OCI-LY1 (cell line): Measurements from ENCODE around the gene POLR3A.

ENCODE experiments used
- H2AFZ ChIP-seq: fragments of 200-600 bp; sonication (generic), shearing (Covaris generic); 2 replicates; pipeline ENCODE4 v1.6.0; 2014; ENCODE audit warnings: antibody characterized with exemption, mild to moderate bottlenecking, low read length
- H3F3A ChIP-seq: fragments of 200-600 bp; sonication (generic), shearing (Covaris generic); 2 replicates; pipeline ENCODE4 v1.6.0; 2014; ENCODE audit warnings: mild to moderate bottlenecking, antibody characterized with exemption, low read length, moderate library complexity; ENCODE audit not compliant: insufficient read depth
- H3K27ac ChIP-seq: fragments of 200-600 bp; sonication (generic); 2 replicates; pipeline ENCODE4 v1.5.1; 2014; ENCODE audit warnings: low read length, mixed run types, mild to moderate bottlenecking, low read depth; ENCODE audit not compliant: poor library complexity, severe bottlenecking
- H3K27me3 ChIP-seq: fragments of 200-600 bp; sonication (generic); 2 replicates; pipeline ENCODE4 v1.6.0; 2014; ENCODE audit warnings: antibody characterized with exemption, mild to moderate bottlenecking, low read length, moderate library complexity; ENCODE audit not compliant: insufficient read depth
- H3K36me3 ChIP-seq: fragments of 200-600 bp; sonication (generic); 2 replicates; pipeline ENCODE4 v1.6.1; 2014; ENCODE audit warnings: mild to moderate bottlenecking, antibody characterized with exemption, low read length, moderate library complexity, mixed read lengths; ENCODE audit not compliant: insufficient read depth
- H3K4me1 ChIP-seq: fragments of 200-600 bp; sonication (generic); 2 replicates; pipeline ENCODE4 v1.5.1; 2014; ENCODE audit warnings: mild to moderate bottlenecking, low read length, moderate library complexity; ENCODE audit not compliant: insufficient read depth, severe bottlenecking
- H3K4me2 ChIP-seq: fragments of 200-600 bp; sonication (generic), shearing (Covaris generic); 2 replicates; pipeline ENCODE4 v1.6.1; 2014; ENCODE audit warnings: low read length
- H3K4me3 ChIP-seq: fragments of 200-600 bp; sonication (generic); 2 replicates; pipeline ENCODE4 v1.5.1; 2014; ENCODE audit warnings: low read length, low read depth, mild to moderate bottlenecking, mixed read lengths; ENCODE audit not compliant: poor library complexity, severe bottlenecking
- H3K79me2 ChIP-seq: fragments of 200-600 bp; shearing (Covaris generic); 2 replicates; pipeline ENCODE4 v1.6.1; 2016; ENCODE audit warnings: mixed run types, low read length, mixed read lengths; ENCODE audit not compliant: insufficient read depth
- H3K9ac ChIP-seq: fragments of 200-600 bp; sonication (generic), shearing (Covaris generic); 2 replicates; pipeline ENCODE4 v1.6.1; 2014; ENCODE audit warnings: mild to moderate bottlenecking, low read length, mixed read lengths
- H3K9me2 ChIP-seq: fragments of 200-600 bp; sonication (generic), shearing (Covaris generic); 2 replicates; pipeline ENCODE4 v1.6.1; 2014; ENCODE audit warnings: low read depth, mild to moderate bottlenecking, low read length, mixed read lengths
- H3K9me3 ChIP-seq: fragments of 200-600 bp; shearing (Covaris generic); 2 replicates; pipeline ENCODE4 v1.6.1; 2014; ENCODE audit warnings: low read length, mixed read lengths
- H4K20me1 ChIP-seq: fragments of 200-600 bp; sonication (generic), shearing (Covaris generic); 2 replicates; pipeline ENCODE4 v1.6.0; 2016; ENCODE audit warnings: mild to moderate bottlenecking, low read length; ENCODE audit not compliant: insufficient read depth
- EZH2 ChIP-seq: fragments of 200-600 bp; sonication (generic), shearing (Covaris generic); IDR thresholded peaks from 2 replicates; pipeline ENCODE4 v1.8.0; 2017; ENCODE audit warnings: borderline replicate concordance, mixed run types, mild to moderate bottlenecking, antibody characterized with exemption, low read length, moderate library complexity, mixed read lengths
- TF ChIP-seq, protein P1 (sequence below): fragments of 200-600 bp; sonication (generic), shearing (Covaris generic); IDR thresholded peaks from 2 replicates; pipeline ENCODE4 v1.5.1; 2017; ENCODE audit warnings: mild to moderate bottlenecking, antibody characterized with exemption, low read length, moderate library complexity, mixed read lengths

The POLR3A gene

DNA sequence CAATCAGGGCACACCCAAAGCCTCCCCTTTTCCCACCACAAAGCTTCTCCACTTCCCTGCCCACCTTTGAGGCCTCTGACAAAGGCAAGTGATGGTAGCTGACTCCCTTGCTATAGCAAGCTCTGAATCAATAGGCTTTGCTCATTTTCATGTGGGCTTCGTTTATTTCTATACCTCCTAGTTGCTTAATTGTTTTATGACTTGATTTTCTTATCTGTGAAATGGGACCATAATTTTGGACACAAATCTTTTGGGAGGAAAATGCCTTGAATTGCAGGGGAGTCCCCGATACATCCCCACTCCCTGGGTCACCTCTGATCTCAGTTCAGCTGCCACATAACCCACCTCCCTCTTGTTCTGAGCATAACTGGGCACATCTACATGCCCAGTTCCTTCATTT, 89.1 kb downstream of the POLR3A start:
- no peak overlapping the region for H2AFZ ChIP-seq

DNA sequence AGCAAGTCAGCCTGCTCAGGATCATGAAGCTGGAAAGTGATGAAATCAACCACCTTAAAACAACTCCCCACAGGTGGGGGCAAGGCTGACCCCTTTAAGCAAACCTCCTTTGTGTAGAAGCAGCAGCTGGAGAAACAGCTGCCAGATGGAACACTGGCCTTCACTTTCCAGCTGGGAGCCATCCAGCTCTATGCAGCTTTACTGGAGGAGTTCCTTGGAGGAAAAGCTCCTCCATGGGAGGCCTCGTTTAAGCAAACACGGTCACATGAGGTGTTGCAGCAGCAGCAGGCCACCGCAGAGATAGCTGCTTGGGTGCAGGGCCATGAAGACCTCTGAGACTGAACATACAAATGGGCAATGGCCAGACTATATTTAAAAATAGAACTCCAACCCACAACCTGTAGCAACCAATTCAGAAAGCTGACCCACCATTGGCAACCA, 89.7 kb downstream of the POLR3A start:
- no peak overlapping the region for H3K9ac ChIP-seq
- H3K79me2 ChIP-seq, result no peaks in the 10 kb centered on the region
- no peaks in the 10 kb centered on the region for H3K36me3 ChIP-seq
- no peak for TF ChIP-seq EZH2
- TF ChIP-seq, protein P1, sequence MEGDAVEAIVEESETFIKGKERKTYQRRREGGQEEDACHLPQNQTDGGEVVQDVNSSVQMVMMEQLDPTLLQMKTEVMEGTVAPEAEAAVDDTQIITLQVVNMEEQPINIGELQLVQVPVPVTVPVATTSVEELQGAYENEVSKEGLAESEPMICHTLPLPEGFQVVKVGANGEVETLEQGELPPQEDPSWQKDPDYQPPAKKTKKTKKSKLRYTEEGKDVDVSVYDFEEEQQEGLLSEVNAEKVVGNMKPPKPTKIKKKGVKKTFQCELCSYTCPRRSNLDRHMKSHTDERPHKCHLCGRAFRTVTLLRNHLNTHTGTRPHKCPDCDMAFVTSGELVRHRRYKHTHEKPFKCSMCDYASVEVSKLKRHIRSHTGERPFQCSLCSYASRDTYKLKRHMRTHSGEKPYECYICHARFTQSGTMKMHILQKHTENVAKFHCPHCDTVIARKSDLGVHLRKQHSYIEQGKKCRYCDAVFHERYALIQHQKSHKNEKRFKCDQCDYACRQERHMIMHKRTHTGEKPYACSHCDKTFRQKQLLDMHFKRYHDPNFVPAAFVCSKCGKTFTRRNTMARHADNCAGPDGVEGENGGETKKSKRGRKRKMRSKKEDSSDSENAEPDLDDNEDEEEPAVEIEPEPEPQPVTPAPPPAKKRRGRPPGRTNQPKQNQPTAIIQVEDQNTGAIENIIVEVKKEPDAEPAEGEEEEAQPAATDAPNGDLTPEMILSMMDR, result no peak
- no peaks in the 10 kb centered on the region for H3K9me3 ChIP-seq
- H3F3A ChIP-seq, result no peaks in the 10 kb centered on the region
- no peak overlapping the region for H3K27ac ChIP-seq
- H3K4me3 ChIP-seq, result no peak overlapping the region
- no peak overlapping the region for H3K4me2 ChIP-seq
- no peaks in the 10 kb centered on the region for H3K27me3 ChIP-seq
- no peak overlapping the region for H2AFZ ChIP-seq
- H3K9me2 ChIP-seq, result no peaks in the 10 kb centered on the region
- no peaks in the 10 kb centered on the region for H4K20me1 ChIP-seq
- H3K4me1 ChIP-seq, result no peaks in the 10 kb centered on the region

More for the DNA sequence above, 89.1 kb downstream of the POLR3A start:
- H3K4me3 ChIP-seq, result no peak overlapping the region
- no peaks in the 10 kb centered on the region for H3K4me1 ChIP-seq
- H3K9ac ChIP-seq, result no peak overlapping the region
- no peaks in the 10 kb centered on the region for H3K9me2 ChIP-seq
- H3K27ac ChIP-seq, result no peak overlapping the region
- no peaks in the 10 kb centered on the region for H3F3A ChIP-seq
- no peaks in the 10 kb centered on the region for H4K20me1 ChIP-seq
- no peak for TF ChIP-seq EZH2
- TF ChIP-seq, protein P1, result no peak
- H3K27me3 ChIP-seq, result no peaks in the 10 kb centered on the region
- no peaks in the 10 kb centered on the region for H3K36me3 ChIP-seq
- H3K79me2 ChIP-seq, result no peaks in the 10 kb centered on the region
- no peak overlapping the region for H3K4me2 ChIP-seq
- no peaks in the 10 kb centered on the region for H3K9me3 ChIP-seq

DNA sequence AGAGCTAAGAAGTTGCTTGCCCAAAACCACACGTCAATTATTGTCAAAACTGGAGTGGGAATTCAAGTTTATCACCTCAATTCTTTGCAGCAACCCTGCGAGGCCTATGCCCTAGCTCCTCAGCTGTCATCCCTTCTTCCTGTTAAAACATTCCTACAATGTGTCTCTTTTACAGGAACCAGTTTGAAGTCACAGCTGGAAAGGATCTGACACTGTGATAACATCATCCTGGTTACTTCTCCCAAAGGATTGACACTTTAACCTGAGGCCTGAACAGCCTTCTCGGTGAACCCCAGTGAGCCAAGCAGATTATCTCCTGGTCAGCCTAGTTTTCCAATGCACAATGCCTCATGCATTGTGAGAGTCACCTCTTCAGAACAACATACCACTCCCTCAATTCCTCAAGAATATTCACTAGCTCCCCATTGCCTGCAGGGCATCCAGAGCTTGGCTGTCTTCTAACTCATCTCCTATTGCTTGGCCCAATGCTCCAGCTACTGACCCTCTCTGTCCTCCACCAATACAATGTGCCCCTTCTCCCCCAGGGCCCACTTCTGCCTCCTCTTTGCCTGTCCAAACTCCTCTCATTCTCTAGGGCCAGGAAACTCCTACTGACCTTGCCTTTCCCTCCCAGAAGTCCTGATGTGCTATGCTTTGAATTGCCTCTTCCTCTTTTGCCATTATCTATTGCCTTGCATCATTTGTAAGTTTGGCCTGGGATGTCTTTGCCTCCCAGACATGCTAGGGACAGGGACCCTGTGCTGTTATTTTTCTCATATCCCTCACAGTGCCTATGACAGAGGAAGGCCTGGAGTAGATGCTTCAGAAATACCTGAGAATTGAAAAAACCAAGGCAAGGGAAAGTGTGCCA, 92.4 kb downstream of the POLR3A start:
- no peak overlapping the region for H3K4me2 ChIP-seq
- H3K9me2 ChIP-seq, result no peaks in the 10 kb centered on the region
- H3K9me3 ChIP-seq, result no peaks in the 10 kb centered on the region
- TF ChIP-seq EZH2, result no peak
- TF ChIP-seq, protein P1, result no peak
- no peaks in the 10 kb centered on the region for H3F3A ChIP-seq
- H3K4me1 ChIP-seq, result no peaks in the 10 kb centered on the region
- no peak overlapping the region for H3K9ac ChIP-seq
- no peak overlapping the region for H3K4me3 ChIP-seq
- H2AFZ ChIP-seq, result no peak overlapping the region
- no peaks in the 10 kb centered on the region for H3K27me3 ChIP-seq
- no peak overlapping the region for H3K27ac ChIP-seq
- no peaks in the 10 kb centered on the region for H3K79me2 ChIP-seq
- no peaks in the 10 kb centered on the region for H3K36me3 ChIP-seq
- no peaks in the 10 kb centered on the region for H4K20me1 ChIP-seq
